ENCODE measurements around the gene LSM2. TPM values are rescaled to one million over a fixed set of nuclear protein-coding genes. Genes with fewer than 3 reads are reported as not detected.

The LSM2 gene
- 26.3 and 31.0 TPM in 2 replicates for polyA plus RNA-seq

DNA sequence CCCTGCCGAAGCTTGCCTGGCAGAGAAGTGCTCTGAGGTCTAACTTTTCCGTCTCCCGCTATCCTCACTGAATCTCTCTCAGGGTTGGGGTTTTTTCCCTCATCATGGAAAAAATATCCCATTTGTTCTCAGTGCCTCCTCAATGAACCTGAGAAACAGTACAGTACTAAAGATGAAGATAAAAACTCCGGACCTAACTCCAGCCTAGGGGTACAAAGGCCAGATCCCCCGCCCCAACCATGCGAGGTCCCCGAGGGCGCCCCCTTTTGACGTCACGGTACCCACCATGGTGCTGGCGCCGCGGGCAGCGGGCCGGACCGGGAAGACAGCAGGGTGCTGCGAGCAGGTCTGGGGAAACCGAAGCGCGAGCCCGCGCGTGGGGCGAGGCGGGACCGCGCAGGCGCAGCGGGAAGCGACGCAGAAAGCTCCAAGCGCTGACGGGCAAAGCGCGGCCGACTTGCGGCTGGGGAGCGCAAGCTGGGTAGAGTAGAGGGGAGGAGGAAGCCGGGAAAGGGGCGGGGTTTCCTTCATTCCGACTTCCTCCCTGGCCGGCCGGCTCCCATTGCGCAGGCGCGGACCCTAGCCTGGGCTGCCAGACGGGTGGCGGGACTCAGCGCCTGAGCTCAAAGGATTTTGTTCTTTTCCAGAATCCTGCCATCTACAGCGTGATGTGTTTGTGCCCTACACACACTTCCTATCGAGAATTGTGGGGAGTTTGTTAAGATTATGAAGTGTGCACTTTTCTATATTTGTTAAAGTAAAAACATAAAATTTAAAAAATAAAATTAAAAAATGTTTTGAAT is at the start of gene LSM2:
Gene LSM2 (minus strand): TSS at position 497 of the 803 bp plus-strand sequence. CDS start 209 bp downstream, at position 288.

DNA sequence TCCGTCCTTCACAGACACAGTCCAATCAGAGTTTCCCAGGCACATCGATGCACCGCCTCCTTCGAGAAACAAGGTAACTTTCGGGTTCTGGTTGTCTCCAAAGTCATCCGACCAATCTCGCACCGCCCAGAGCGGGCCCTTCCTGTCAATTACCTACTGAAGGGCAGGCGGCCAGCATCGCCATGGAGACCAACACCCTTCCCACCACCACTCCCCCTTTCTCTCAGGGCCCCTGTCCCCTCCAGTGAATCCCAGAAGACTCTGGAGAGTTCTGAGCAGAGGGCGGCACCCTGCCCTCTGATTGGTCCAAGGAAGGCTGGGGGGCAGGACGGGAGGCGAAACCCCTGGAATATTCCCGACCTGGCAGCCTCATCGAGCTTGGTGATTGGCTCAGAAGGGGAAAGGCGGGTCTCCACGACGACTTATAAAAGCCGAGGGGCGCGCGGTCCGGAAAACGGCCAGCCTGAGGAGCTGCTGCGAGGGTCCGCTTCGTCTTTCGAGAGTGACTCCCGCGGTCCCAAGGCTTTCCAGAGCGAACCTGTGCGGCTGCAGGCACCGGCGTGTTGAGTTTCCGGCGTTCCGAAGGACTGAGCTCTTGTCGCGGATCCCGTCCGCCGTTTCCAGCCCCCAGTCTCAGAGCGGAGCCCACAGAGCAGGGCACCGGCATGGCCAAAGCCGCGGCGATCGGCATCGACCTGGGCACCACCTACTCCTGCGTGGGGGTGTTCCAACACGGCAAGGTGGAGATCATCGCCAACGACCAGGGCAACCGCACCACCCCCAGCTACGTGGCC is 20.7 kb upstream of the LSM2 start, which contains the start of gene HSPA1B:
Gene HSPA1B (plus strand): TSS at position 453 of the 794 bp plus-strand sequence. CDS start 213 bp downstream, at position 666.

DNA sequence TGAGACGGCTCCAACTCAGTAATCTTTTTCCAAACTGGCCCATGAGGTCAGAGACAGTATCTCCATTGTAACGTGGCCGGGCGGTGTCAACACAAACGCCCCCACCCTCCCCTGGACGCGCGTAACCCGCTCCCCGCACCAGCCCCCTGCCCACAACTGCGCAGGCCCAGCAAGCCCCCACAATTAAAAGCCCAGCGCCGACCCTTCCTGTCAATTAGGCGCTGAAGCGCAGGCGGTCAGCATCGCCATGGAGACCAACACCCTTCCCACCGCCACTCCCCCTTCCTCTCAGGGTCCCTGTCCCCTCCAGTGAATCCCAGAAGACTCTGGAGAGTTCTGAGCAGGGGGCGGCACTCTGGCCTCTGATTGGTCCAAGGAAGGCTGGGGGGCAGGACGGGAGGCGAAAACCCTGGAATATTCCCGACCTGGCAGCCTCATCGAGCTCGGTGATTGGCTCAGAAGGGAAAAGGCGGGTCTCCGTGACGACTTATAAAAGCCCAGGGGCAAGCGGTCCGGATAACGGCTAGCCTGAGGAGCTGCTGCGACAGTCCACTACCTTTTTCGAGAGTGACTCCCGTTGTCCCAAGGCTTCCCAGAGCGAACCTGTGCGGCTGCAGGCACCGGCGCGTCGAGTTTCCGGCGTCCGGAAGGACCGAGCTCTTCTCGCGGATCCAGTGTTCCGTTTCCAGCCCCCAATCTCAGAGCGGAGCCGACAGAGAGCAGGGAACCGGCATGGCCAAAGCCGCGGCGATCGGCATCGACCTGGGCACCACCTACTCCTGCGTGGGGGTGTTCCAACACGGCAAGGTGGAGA is 8.5 kb upstream of the LSM2 start, which contains the start of the genes HSPA1A and HSPA1L:
Gene HSPA1A (plus strand): TSS at position 519 of the 814 bp plus-strand sequence. CDS start 214 bp downstream, at position 733.
Gene HSPA1L (minus strand): TSS at position 259 of the 814 bp plus-strand sequence. CDS start 3,311 bp downstream, outside the sequence.

DNA sequence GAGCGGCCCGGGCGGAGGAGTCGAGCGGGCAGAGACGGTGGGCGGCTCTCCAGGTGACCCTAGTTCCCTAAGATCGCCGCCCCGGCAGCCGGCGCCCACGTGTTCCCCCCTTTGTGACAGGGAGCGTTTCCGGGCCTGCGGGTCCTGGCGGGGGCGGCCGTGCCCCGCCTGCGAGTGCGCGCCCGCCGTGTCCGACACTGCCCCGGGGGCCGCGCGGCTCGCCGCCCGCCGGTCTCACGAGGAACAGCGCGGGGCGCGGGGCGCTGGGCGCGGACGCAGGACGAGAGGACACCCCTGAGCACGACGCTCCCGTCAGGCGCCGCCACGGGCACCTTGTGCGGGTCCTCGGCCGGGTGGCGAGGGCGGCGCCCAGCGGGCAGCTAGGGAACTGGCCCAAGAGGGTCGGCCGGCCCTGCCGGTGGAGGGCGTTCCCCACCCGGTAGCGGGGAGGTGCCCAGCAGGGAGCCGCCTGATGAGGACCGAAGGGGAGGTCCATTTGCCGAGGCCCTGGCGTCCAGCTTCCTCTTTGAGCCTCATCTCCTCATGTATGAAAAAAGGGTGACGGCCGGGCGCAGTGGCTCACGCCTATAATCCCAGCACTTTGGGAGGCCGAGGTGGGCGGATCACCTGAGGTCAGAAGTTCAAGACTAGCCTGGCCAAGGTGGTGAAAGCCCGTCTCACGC is 11.0 kb downstream of the LSM2 start, which contains the start of gene VARS1:
Gene VARS1 (minus strand): TSS at position 137 of the 683 bp plus-strand sequence. CDS start 535 bp downstream, outside the sequence.

DNA sequence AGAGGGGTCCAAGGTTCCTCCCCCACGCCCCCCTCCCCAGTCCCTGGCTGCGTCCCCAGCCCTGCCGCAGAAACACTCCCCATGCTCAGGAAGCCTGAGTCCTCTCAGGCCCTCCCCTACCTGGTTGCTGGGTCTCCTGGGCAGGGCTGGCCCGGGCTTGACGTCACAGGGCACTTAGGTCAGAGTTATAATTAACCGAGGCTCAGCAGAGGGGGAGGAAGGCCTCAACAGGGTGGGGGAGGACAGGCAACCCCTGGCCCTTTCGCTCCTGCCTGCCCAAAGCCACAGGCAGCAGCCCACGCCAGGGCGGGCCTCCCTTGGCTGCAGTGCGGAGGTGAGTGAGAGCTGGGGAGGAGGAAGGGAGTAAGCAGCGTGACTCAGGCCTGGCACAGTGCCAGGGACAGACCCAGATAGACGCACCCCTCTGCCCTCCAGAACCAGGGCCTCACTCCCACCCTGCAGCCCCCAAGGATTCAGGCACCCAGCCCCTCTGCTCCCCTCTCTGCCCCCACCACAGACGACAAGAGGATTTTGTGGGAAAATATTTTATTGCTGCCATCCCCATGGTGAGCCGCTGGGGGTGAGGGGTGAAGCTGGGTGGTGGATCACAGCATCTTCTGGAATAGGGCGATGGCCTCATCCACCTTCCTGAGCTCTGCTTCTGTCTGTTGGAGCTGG is 29.6 kb downstream of the LSM2 start, which contains the start of gene VWA7:
Gene VWA7 (minus strand): TSS at position 340 of the 678 bp plus-strand sequence. CDS start 549 bp downstream, outside the sequence.

DNA sequence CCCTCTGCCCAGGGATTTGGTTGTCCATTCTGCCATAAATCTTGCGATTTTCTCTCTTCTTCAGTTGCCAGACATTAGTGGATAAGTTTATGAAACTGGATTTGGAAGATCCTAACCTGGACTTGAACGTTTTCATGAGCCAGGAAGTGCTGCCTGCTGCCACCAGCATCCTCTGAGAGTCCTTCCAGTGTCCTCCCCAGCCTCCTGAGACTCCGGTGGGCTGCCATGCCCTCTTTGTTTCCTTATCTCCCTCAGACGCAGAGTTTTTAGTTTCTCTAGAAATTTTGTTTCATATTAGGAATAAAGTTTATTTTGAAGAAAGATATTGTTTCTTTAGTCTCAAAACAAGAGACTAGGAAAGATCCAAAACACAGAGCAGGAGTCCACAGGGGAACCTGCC is 44.4 kb downstream of the LSM2 start, which contains the start of gene SAPCD1:
Gene SAPCD1 (plus strand): TSS at position 301 of the 400 bp plus-strand sequence. CDS start 399 bp downstream, outside the sequence.

Other genes with a start within 250 kb of the LSM2 start
- not detected in 2 replicates for gene LTA, start 234.7 kb downstream of the LSM2 start, polyA plus RNA-seq
- gene TNF, start 231.4 kb downstream of the LSM2 start, polyA plus RNA-seq, result not detected in 2 replicates
- not detected in 2 replicates for gene LTB, start 224.5 kb downstream of the LSM2 start, polyA plus RNA-seq
- gene LST1, start 220.7 kb downstream of the LSM2 start, polyA plus RNA-seq, result not detected in 2 replicates
- not detected in 2 replicates for gene NCR3, start 214.0 kb downstream of the LSM2 start, polyA plus RNA-seq
- 2.7 TPM in 1 of 2 replicates, not detected in the other for gene AIF1, start 191.7 kb downstream of the LSM2 start, polyA plus RNA-seq
- 3.7 and 3.8 TPM in 2 replicates for gene PRRC2A, start 186.3 kb downstream of the LSM2 start, polyA plus RNA-seq
- 16.0 and 30.8 TPM in 2 replicates for gene BAG6, start 154.3 kb downstream of the LSM2 start, polyA plus RNA-seq
- 1.8 and 2.4 TPM in 2 replicates for gene APOM, start 151.1 kb downstream of the LSM2 start, polyA plus RNA-seq
- gene C6orf47, start 146.2 kb downstream of the LSM2 start, polyA plus RNA-seq, result 0.39 and 1.3 TPM in 2 replicates
- 3.1 and 4.2 TPM in 2 replicates for gene GPANK1, start 142.0 kb downstream of the LSM2 start, polyA plus RNA-seq
- gene CSNK2B, start 140.9 kb downstream of the LSM2 start, polyA plus RNA-seq, result 299 and 301 TPM in 2 replicates
- gene LY6G5B, start 137.0 kb downstream of the LSM2 start, polyA plus RNA-seq, result 0.24 and 1.8 TPM in 2 replicates
- 0.29 and 2.4 TPM in 2 replicates for gene LY6G5C, start 125.9 kb downstream of the LSM2 start, polyA plus RNA-seq
- gene ABHD16A, start 103.6 kb downstream of the LSM2 start, polyA plus RNA-seq, result 67.3 and 71.0 TPM in 2 replicates
- not detected in 2 replicates for gene LY6G6F, start 100.1 kb downstream of the LSM2 start, polyA plus RNA-seq
- gene LY6G6D, start 91.6 kb downstream of the LSM2 start, polyA plus RNA-seq, result not detected in 2 replicates
- gene LY6G6C, start 85.2 kb downstream of the LSM2 start, polyA plus RNA-seq, result not detected in 2 replicates
- gene MPIG6B, start 83.6 kb downstream of the LSM2 start, polyA plus RNA-seq, result not detected in 2 replicates
- gene DDAH2, start 77.7 kb downstream of the LSM2 start, polyA plus RNA-seq, result 2.6 and 7.7 TPM in 2 replicates
- 1.2 and 1.3 TPM in 2 replicates for gene CLIC1, start 70.4 kb downstream of the LSM2 start, polyA plus RNA-seq
- not detected in 2 replicates for gene MSH5, start 67.0 kb downstream of the LSM2 start, polyA plus RNA-seq
- gene SAPCD1, start 44.3 kb downstream of the LSM2 start, polyA plus RNA-seq, result not detected in 2 replicates
- 3.1 TPM in 1 of 2 replicates, not detected in the other for gene VWA7, start 29.6 kb downstream of the LSM2 start, polyA plus RNA-seq
- 5.9 and 6.1 TPM in 2 replicates for gene VARS1, start 11.2 kb downstream of the LSM2 start, polyA plus RNA-seq
- gene HSPA1L, start 8.3 kb upstream of the LSM2 start, polyA plus RNA-seq, result 0.76 and 1.6 TPM in 2 replicates
- 3.4 and 5.1 TPM in 2 replicates for gene HSPA1A, start 8.6 kb upstream of the LSM2 start, polyA plus RNA-seq
- 0.20 and 1.7 TPM in 2 replicates for gene HSPA1B, start 20.8 kb upstream of the LSM2 start, polyA plus RNA-seq
- 15.2 and 16.1 TPM in 2 replicates for gene NEU1, start 55.9 kb upstream of the LSM2 start, polyA plus RNA-seq
- not detected in 2 replicates for gene SLC44A4, start 72.0 kb upstream of the LSM2 start, polyA plus RNA-seq
- 5.9 and 11.4 TPM in 2 replicates for gene EHMT2, start 90.7 kb upstream of the LSM2 start, polyA plus RNA-seq
- gene ZBTB12, start 95.1 kb upstream of the LSM2 start, polyA plus RNA-seq, result not detected in 2 replicates
- gene C2, start 120.8 kb upstream of the LSM2 start, polyA plus RNA-seq, result 1.2 TPM in 1 of 2 replicates, not detected in the other
- 0.34 TPM in 1 of 2 replicates, not detected in the other for gene CFB, start 139.1 kb upstream of the LSM2 start, polyA plus RNA-seq
- gene NELFE, start 152.0 kb upstream of the LSM2 start, polyA plus RNA-seq, result 18.1 and 30.7 TPM in 2 replicates
- gene SKIC2, start 152.2 kb upstream of the LSM2 start, polyA plus RNA-seq, result 8.0 and 11.7 TPM in 2 replicates
- 9.6 and 21.2 TPM in 2 replicates for gene DXO, start 165.2 kb upstream of the LSM2 start, polyA plus RNA-seq
- gene C4A, start 175.1 kb upstream of the LSM2 start, polyA plus RNA-seq, result not detected in 2 replicates
- not detected in 2 replicates for gene C4B, start 207.8 kb upstream of the LSM2 start, polyA plus RNA-seq
- gene CYP21A2, start 231.4 kb upstream of the LSM2 start, polyA plus RNA-seq, result 0.20 TPM in 1 of 2 replicates, not detected in the other

Measured in Purkinje cell (primary cell).